ENCODE results near the gene PLEKHA8.

GRCh38 chr7:30040938-30041337 is 12.7 kb downstream of the PLEKHA8 start:
- TF ChIP-seq POLR2A (IDR thresholded peaks at IDR 0.05), result no peak
- TF ChIP-seq EP300 (IDR thresholded peaks at IDR 0.05), result no peak
- TF ChIP-seq CTCF (IDR thresholded peaks at IDR 0.05), result no peak
